Activated naive CD8-positive, alpha-beta T cell treated with anti-CD3 and anti-CD28 coated beads, Interleukin-2, amount 50 U/mL, for 16 hours (primary cell): Measurements from ENCODE around the gene SYVN1.
"Not testable (repeated sequence)": the region's sequence is repeated elsewhere in the genome, so short reads cannot be mapped to it uniquely, and the experiment has no call there.

Source experiments
- DNase-seq: peaks from one replicate; pipeline ENCODE4 v3.0.0-alpha.2; 2020; ENCODE audit warnings: low read depth, low spot score

Gene SYVN1

GRCh38 chr11:65127473-65128181, 6.7 kb downstream of the SYVN1 start:
- DNase-seq, result no peak

DNA sequence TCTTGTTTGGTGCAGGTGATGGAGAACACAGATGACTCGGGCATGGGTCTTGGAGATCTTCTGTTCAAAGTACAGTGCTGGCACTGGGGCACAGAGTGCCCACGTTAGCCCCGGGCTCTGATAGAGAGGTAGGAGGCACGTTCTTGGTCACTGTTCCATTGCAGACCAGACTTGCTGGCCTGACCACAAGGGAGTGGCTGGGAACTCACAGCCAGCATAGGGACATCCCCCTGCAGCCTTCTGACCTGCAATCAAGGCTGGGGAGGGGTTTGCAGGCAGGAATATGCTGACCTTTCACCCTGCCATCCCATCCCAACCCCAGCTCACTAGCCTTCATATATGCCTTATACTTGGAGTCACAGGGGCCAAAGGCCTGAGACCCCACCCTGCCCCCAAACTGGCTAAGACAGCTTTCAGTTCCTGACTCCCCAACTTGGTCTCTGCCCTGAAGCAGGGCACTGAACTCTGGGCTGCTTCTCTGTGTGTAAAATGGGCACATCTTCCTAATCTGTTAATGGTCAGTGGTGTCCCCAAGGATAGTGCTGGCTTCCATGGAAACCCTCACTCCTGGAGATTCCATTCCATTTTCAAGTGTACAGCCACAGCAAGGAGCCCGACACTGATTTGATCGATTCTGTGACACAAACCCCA, 7.6 kb downstream of the SYVN1 start:
- no peak for DNase-seq

GRCh38 chr11:65125197-65126056, 8.9 kb downstream of the SYVN1 start:
- DNase-seq, result no peak

DNA sequence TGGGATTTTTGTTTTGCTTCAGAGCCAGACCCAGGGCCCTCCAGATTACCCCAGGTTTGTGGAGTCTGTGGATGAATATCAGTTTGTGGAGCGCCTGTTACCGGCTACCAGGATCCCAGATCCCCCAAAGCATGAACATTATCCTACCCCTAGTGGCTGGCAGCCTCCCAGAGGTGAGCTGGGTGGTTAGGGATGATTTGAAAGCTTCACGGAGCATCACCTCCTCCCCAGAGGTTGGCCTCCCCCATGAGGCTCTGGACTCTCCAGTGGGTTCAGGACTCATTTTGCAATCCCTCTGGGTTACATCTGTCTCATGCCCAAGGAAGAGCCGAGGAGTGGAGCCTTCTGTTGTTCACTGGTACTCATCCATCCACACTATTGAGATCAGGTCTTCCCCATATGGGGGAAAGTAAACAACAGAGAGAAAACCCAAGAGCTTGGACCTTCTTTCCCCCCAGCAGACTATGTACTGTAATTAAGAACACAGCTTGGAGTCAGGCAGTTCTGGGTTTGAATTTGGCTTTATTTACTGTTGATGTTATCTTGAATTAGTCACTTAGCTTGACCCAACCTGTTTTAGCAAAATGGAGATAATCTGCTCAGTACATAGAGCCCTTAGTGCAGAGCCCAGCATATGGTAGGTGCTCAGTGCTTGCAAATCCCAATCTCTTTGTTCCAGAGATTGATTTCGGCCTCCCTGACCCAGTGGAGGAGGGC, 9.7 kb downstream of the SYVN1 start:
- no peak for DNase-seq

- peak; percentile 99 for DNase-seq
These were observed 12.2 kb downstream of the SYVN1 start, which contains the start of the genes FAU and MRPL49 for GRCh38 chr11:65121865-65122696. Gene FAU (minus strand): TSS chr11:65122134. CDS start chr11:65121813, 321 bp downstream. Gene MRPL49 (plus strand): TSS chr11:65122321. CDS start chr11:65122347, 26 bp downstream.

DNA sequence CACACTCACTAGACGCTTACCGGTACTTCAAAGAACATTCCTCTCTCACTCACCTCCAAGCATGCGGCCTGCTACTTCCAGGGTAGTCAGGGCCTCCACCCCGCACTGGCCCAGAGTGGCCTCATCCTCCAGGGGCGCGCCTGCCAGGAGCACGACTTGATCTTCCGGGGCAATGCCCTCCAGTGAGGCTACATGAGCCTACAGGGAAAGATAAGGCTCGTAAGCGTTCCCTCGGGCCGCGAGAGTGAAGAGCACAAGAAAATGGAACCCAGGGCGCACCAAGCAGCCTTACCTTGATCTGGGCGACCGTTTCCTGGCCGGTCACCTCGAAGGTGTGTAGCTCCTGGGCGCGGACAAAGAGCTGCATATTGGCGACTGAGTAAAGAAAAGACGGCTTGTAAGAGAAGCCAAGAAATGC, 12.9 kb downstream of the SYVN1 start:
- no peak for DNase-seq

DNA sequence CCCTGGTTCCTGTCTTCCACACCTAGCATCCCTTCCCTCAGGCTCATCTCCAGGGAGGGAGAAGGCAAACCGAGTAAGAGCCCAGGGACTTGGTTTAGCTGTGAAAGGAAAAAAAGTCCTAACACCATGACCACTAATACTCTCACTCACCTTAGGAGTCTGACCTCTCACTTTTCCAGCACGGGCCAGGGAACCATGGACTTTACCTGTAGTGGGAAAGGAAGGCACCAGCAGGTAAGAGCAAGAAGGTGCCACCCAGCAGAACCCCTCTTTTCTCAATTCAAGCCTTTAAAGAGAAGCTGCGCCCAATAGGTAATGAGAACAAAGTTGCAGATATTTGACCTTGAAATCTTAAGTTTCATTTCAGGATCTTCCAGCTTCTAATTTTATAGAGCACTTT, 13.5 kb downstream of the SYVN1 start:
- DNase-seq, result no peak

- no peak for DNase-seq
These were observed 14.7 kb downstream of the SYVN1 start for GRCh38 chr11:65119670-65119995.

GRCh38 chr11:65118891-65119669, 15.2 kb downstream of the SYVN1 start:
- DNase-seq, result not testable (repeated sequence)

GRCh38 chr11:65118097-65118837, 16.1 kb downstream of the SYVN1 start:
- DNase-seq, result no peak

GRCh38 chr11:65117206-65118096, 16.9 kb downstream of the SYVN1 start, which contains the start of gene ZNHIT2:
Gene ZNHIT2 (minus strand): TSS chr11:65117701. CDS start chr11:65117653, 48 bp downstream.
- peak; percentile 100 for DNase-seq

- DNase-seq, result peak; percentile 31
These were observed 17.7 kb downstream of the SYVN1 start for GRCh38 chr11:65116370-65117205.

- no peak for DNase-seq
These were observed 18.8 kb downstream of the SYVN1 start for GRCh38 chr11:65115361-65116082.

- DNase-seq, result no peak
These were observed 19.7 kb downstream of the SYVN1 start for GRCh38 chr11:65114538-65115171.

DNA sequence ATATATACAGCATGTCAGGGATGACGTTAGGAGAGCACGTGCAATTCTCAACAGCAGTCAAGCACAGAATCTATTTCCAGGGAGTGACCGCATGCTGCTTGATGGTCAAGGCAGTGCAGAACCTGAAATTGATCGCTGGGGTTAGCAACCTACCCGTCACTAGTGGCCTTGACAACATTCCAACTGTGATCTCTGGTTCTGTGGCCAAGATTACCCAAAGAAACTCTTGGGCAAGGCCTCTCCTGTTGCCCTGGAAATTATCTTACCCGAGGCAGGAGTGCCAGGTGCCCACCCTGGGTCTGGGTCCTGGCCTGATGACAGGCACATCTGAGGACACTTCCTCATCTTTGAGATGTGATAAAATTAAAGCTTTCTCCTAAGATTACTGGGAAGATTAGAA, 20.5 kb downstream of the SYVN1 start:
- no peak for DNase-seq

- DNase-seq, result no peak
These were observed 21.0 kb downstream of the SYVN1 start for GRCh38 chr11:65113361-65113756.
